GM21717 (cell line): Measurements from ENCODE around the gene PDZK1IP1.

ENCODE experiments used
- ATAC-seq: cut with Tn5 transposase; IDR thresholded peaks from one replicate; pipeline ENCODE4 v1.9.1; 2021; ENCODE audit warnings: mild to moderate bottlenecking, moderate library complexity; ENCODE audit not compliant: unreplicated experiment

The PDZK1IP1 gene, protein sequence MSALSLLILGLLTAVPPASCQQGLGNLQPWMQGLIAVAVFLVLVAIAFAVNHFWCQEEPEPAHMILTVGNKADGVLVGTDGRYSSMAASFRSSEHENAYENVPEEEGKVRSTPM

DNA sequence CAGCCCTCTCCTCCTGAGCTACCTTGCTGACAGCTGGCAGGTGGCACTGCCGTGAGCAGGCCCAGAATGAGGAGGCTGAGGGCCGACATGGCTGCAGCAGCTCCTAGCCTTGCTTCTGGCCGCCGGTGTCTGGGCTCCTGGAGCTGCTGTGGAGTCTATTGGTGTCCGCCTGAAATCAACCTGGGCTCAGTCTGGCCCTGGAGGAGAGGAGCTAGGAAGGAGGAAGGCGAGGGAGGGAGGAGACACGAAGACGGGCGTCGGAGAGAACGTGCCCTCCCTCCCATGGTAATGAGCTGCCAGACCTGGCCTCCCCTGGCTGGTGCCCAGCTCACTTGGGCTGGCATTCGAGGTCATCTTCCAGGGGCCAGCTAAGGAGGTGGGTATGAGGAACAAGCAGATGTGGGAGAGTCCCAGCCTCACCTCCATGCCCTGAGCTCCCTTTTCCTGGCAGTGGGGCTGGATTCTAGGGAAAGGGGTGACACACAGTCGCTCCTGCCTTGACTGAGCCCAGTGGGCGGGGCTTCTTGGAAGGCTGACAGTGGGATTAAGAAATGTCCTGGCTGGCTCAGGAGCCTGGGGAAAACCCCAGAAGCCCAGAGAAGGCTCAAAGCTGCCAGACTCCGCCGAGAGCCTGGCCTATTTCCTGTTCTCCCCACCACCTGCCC, at the start of gene PDZK1IP1:
Gene PDZK1IP1, minus strand, starts transcription at position 193 of the 665 bp plus-strand sequence. Its CDS starts 104 bp downstream, at position 89.
- ATAC-seq: no peak

DNA sequence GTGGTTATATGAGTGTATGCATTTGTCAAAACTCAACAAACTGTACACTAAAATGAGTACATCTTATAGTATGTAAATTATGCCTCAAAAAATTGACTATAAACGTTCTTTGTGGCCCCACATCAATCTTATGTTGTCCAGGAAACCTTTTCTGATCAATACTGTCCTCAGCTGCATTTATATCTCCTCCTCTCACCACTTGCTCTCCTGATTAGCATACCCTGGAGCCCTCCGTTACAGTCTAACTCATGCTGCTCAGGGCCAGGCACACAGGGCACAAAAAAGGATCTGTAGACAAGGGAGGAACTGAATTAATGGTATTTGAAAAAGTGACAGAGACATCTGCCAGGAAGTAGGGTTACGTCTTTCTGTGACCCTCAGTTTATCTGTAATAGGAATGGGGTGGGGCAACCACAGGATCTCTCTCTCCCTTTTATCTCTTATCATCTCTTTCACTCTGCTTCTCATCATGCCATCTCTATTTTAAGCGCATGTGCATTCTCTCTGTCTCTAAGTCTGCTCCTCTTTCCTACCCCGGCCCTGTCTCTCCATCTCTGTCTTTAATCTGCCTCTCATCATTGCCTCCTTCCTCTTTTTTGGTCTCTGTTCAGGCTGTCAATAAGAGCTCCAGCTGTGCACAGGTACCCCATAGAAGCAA, 49.2 kb upstream of the PDZK1IP1 start:
- no peak for ATAC-seq

DNA sequence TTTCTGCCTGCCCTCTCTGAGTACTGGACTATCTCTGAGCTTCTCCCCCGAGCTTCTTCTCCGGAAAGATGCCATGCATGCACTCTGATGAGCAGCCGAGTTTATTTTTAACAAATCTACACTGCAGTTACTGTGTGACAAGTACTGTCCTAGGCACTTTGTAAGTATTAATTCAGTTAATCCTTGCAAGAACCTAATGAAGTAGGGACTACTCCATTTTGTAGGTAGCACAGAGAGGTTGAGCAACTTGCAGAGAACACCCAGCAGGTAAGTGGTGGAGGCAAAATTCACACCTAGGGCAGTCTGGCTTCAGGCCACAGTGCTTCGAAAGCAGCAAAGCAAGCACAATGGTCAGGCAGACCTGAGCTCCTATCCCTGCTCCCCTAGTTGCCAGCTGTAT, 46.0 kb upstream of the PDZK1IP1 start:
- ATAC-seq: no peak

- ATAC-seq: no peak
These were observed 45.4 kb upstream of the PDZK1IP1 start for GRCh38 chr1:47235241-47235681.

- no peak for ATAC-seq
These were observed 43.4 kb upstream of the PDZK1IP1 start for GRCh38 chr1:47233186-47233585.

DNA sequence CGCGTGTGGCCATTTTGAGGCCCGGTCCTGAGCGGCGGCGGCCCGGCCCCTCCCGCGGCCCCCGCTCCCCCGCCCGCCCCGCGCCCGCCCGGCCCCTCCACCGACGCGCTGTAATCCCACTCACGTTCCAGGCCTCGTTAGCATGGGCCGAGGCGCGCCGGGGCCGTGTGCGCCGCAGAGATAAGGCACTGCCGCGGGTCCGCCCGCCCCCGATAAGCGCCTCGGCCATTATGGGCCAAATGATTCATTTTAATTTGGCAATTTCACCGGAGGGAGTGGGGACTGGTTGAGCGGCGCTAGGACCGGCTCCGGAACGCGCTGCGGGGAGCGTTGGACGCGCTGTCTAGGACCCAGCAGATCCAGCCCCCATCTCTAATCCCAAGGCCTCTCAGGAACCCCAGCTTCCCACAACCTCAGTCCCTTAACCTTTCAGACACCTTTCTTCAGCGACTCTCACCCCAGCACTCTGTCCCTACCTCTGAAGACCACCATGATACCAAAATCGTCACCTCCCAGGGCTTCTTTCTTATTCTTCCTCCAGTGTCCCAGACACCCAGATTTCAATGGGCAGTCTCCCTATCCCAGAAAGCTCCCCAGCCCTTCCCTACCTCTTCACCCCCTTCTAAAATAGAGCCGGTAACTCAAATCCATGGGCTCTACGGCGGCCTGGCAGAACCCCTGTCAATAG, 42.5 kb upstream of the PDZK1IP1 start, which contains the start of gene TAL1:
Gene TAL1, minus strand, starts transcription at position 39 of the 688 bp plus-strand sequence. CDS start 6,337 bp downstream, outside the sequence.
- ATAC-seq: no peak

- no peak for ATAC-seq
These were observed 41.7 kb upstream of the PDZK1IP1 start for GRCh38 chr1:47231301-47232186.

- no peak for ATAC-seq
These were observed 41.0 kb upstream of the PDZK1IP1 start for GRCh38 chr1:47230692-47231300.

DNA sequence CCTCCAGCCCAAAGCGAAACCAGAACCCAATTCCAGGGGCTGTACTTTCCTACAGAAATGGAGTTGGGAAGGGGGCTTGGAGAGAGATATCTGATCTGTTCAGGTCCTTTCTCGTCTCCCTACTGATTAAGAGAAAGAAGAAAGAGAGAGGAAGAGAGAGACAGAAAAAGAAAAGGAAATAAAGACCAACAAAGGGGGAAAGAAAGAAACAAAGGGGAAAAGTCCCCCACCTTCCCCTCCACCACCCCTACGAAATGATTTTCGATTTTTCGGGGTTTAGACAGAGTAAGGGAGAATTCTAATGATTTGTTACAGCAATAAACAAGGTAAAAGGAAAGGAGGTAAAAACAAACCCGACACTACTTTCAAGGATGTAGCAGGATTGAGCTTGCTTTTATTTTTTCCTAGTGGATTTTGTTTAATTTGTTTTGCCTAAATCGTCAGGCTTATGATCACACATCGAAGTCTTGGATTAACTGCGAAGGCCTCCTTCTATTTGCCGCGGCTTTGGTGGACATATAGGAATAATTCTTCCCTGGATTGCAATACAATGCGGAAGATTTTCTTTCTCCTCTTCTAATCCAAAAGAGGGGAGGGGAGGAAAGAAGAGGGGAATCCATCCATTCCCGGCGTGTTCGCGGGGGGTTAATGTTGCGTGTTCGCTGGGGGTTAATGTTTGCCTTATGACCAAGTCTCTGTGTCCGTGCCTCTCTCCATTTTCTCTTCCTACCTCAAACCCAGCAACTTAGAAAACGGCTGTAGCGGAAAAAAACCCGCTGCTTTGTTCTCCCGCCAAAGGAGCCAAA, 40.3 kb upstream of the PDZK1IP1 start:
- ATAC-seq: no peak

DNA sequence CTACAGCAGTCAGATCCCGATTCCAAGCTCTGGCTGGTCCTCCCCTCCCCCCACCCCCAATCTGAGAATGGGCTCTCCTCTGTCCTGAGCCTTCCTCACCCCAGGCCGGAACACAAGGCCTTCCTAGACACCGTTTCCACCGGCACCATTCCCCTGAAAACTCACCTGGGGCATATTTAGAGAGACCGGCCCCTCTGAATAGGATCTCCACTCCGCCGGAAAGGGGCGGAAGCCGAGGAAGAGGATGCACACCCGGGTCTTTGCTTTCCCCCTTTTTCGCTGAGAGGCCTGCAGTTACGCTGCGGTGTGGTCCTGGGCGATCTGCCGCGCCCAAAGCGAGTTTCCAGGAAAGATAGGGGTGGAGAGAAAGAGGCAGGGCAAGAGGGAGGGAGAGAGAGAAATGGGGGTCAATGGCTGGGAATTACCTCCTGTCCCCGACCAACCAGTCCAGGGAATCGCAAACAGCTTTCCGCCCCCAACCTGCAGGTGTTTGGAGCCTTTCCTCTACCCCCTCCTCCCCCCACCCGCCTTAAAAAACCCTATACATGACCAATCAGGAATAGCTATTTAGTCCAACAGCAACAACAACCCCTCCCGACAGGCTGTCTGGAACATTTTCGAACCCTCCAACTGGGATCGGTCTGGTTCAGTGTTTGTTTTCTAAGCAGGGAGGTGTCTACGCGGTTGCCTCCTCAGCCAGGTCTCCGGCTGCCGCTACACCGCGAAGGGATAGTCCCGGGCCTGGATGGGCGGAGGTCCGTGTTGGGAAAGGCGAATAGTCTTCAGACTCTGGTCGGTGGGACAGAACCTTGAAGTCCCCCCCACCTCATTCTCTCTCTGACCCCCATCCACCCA, 39.4 kb upstream of the PDZK1IP1 start:
- ATAC-seq: no peak

DNA sequence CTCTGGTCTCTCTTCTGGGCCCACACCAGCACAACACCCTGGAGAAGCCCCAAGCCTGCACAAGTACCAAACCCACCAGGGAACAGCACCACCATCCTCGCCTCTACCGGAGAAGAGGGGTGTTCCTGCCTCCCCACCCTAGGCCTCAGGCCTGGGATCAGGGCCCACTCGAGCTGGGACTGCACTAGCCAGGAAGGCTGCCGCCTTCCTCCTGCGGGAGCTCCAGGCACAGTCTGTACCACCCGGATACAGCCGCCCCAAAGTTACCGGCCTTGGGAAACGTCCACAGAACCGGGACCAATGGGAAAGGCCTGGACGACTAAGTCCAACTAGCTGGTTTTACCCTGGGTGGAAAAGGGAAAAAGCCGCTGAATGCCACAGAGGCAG, 38.8 kb upstream of the PDZK1IP1 start:
- no peak for ATAC-seq

GRCh38 chr1:47227341-47228232, 37.8 kb upstream of the PDZK1IP1 start:
- no peak for ATAC-seq

- ATAC-seq: no peak
These were observed 37.0 kb upstream of the PDZK1IP1 start for GRCh38 chr1:47226839-47227215.

- ATAC-seq: no peak
These were observed 36.4 kb upstream of the PDZK1IP1 start for GRCh38 chr1:47226121-47226838.

- no peak for ATAC-seq
These were observed 35.7 kb upstream of the PDZK1IP1 start for GRCh38 chr1:47225430-47226100.

DNA sequence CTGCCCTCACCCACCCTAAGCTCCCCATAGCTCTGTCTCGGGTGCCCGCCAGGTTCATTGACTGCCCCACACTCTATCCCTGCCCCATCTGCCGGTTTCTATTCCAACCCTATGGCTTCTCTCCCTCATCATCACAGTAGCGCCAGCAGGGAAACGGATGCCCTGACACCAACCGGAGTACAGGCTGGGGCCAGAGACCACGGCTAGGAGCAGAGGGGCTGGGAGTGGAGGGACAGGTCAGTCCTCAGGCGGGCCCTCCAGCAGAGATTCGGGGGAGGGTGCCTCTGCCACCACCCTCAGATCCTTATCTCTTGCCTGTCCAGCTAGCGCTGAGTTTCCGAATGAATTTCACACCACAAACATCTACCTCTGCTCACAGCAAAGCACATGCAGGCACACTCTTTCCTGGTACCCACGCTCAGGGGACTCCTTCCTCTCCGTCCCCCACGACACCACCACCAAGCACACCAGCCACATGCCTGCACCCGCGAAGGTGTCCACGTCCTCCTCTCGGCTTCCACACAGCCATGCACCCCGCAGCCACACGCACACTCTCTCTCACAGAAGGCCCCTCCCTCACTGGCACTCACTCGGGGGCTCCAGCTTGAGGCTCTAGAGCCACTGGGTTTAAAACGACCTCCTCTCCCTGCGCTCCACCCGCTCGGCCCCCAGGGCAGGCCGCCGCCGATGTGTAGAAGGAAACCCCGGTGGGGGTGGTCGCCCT, 35.0 kb upstream of the PDZK1IP1 start:
- ATAC-seq: no peak
